Superior temporal gyrus (tissue), 1 donor: ENCODE data around the gene R3HDM2.

Experiments
- DNase-seq: peaks from one replicate; pipeline ENCODE4 v3.0.0-alpha.2; 2016; ENCODE audit errors: extremely low spot score

Gene R3HDM2

GRCh38 chr12:57270966-57271470 lies 159.8 kb downstream of the R3HDM2 start:
- DNase-seq = no peak

DNA sequence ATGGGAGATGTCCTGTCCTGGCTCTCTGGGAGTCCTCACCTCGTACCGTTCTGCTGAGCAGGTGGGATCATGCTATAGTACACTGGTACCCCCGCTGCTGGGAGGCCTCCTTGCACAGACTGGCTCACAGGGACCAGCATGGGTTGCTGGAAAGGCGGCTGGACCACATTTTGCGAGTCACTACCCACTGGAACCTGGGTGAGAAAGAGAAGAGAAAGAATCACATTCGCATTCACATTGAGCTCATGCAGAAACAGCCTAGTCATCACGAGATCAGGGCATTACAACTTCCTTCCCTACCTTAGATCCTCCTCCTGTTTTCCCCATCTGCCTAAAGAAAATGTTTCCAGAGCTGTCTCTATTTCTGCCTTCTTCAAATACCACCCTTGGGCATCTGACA lies 162.6 kb downstream of the R3HDM2 start:
- DNase-seq = no peak

DNA sequence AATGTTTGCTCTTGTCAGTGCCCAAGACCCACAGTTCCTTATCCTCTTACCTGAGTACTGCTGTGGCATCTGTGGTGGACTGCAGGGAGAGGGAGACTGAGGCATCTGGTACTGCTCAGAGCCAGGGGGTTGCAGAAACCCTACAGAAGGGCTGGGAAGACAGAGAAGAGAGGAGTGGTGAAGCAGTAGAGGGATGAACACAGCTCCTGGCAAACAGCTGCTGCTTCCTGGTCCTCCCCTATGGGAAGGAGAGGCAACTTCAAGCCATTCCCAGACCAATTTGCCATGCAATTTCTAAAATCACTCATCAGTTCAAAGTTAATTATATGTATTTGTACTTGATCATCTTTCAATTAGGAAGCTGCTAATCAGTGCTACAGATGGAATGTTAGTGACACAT lies 164.2 kb downstream of the R3HDM2 start:
- no peak for DNase-seq

DNA sequence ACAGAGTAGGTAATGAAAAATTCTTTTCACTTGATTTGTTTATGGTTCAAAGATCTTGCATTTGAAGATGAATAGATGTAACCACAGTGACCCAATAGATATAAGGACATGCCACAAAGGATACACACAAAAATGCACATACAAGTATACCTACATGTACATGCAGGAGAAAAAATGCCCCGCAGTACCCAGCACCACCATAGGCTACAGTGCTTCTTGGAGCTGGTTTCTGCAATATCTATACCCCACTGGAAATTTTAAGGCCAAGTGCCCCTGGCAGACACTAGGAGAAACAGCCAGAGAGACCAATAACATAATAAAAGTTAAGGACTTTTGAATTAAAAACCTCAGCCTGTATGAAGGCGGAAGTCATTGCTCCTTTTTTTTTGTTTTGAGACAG lies 167.7 kb downstream of the R3HDM2 start:
- no peak for DNase-seq

DNA sequence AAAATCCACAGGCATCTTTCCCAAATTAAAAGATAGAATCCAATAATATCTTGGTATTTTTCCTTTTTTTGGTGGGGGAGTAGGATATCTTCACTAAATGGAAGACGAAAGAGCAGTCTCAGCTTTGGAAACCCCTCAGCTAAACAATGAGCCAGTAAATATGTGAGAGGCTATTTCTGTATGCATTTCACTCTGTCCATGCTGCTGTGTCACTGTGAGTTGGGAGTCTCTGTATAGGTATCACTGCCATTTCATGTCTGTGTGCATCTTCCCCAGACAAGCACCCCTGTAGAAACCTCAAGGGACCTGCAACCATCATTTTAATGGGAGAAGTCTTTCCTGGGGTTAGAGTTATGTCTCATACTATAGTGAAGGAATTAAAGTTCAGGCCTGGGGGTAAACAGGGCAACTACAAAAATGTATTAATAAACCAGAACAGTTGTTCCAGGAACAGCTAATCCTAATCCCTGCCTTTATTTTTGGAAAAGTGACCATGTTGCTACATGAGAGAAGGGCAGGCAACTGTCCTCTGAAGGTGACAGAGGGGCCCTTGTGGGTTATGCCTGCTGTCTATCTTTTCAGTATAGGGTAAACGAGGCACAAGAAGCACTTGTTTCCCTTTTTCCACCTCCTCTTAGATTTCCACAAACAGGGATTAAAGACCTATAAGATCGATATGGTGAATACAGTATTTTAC lies 168.6 kb downstream of the R3HDM2 start:
- DNase-seq = no peak

- no peak for DNase-seq
Observed at GRCh38 chr12:57261428-57261865, 169.4 kb downstream of the R3HDM2 start.

GRCh38 chr12:57260366-57260765 lies 170.5 kb downstream of the R3HDM2 start:
- DNase-seq = no peak

GRCh38 chr12:57258977-57259970 lies 171.6 kb downstream of the R3HDM2 start:
- DNase-seq = no peak

DNA sequence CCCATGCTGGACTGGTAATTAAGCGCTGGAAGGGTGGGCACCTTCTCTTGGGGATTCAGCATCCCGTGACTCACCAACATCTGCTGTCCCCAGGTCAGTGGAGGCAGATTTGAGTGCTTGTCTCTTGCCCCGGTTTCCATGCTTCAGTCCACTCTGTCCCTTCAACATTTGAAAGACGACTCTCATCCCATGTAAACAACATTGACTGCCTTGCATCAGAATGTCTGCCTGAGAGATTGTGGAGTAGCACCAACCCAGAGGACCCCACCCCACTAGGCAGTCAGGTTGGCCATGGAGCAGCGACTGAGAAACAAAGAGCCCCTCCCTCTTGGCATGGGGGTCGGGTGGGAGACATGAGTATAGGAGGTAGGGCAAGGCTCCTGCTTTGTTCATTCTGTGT lies 174.9 kb downstream of the R3HDM2 start:
- DNase-seq = no peak

- no peak for DNase-seq
Observed at GRCh38 chr12:57254506-57255280, 176.2 kb downstream of the R3HDM2 start.

DNA sequence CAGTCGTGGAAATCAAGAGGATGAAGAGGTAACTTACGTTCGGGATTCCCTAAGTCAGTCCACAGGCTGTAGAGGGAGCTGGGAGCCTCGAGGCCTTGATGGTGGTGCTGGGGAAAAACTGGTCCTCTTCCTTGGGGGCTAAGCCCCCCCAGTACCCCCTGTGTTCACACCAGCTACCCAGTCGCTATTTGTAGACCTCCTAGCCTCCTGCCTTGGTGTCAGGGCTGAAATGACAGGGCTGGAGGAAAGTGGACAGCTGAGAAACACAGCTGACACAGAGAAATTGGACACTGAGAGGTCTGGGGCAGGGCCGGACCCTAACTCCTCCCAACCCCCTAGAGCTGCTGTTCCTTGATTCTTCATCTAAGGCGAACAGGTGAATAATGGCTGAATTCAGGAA lies 179.9 kb downstream of the R3HDM2 start, which contains the start of gene STAC3:
Gene STAC3, minus strand, starts transcription at position 232 of the 400 bp plus-strand sequence. CDS start 1,551 bp downstream, outside the sequence.
- no peak for DNase-seq

GRCh38 chr12:57250541-57250940 lies 180.3 kb downstream of the R3HDM2 start:
- no peak for DNase-seq

GRCh38 chr12:57248934-57249742 lies 181.7 kb downstream of the R3HDM2 start:
- no peak for DNase-seq

DNA sequence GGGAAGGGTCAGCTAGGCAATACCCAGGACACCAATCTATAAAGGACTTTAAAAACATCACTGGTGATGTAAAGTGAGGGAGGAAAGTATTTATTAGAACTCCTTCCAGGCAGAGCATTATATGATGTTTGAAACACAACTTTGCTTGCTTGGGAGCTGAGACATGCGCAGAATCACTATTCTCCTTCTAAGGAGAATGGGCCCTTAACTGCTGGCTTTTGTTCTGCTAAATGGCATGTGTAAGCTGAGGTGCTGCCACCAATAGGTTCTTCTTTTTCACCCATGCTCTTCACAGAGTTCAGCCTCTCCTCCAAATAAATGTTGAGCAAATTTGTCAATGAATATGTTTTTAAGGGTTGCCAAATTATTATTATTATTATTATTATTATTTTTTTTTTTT lies 183.8 kb downstream of the R3HDM2 start:
- DNase-seq = no peak

DNA sequence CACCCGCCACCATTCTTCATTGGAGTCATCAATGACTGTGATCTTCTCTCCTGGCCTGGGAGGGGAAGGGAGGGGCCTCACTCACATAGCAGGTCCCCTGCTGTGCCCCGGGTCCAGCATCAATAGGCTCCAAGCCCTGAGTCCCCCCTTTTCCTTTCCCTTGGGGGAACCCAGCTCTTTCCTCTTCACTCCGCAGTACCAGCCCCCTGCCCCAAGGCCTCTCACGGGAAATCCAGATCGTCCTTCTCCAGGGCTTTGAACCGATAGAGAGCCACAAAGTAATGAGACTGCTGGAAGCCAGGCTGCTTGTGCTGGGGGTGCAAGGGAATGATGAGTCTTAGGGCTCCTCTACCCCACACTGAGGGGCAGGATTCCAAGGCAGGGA lies 186.5 kb downstream of the R3HDM2 start:
- DNase-seq = no peak

- DNase-seq = peak; percentile 77
Observed at GRCh38 chr12:57243521-57244311, 187.1 kb downstream of the R3HDM2 start.

GRCh38 chr12:57242691-57243454 lies 188.0 kb downstream of the R3HDM2 start:
- DNase-seq = no peak

- DNase-seq = no peak
Observed at GRCh38 chr12:57242329-57242690, 188.5 kb downstream of the R3HDM2 start.
